ENCODE results near the gene ARHGAP6.

The ARHGAP6 gene

DNA sequence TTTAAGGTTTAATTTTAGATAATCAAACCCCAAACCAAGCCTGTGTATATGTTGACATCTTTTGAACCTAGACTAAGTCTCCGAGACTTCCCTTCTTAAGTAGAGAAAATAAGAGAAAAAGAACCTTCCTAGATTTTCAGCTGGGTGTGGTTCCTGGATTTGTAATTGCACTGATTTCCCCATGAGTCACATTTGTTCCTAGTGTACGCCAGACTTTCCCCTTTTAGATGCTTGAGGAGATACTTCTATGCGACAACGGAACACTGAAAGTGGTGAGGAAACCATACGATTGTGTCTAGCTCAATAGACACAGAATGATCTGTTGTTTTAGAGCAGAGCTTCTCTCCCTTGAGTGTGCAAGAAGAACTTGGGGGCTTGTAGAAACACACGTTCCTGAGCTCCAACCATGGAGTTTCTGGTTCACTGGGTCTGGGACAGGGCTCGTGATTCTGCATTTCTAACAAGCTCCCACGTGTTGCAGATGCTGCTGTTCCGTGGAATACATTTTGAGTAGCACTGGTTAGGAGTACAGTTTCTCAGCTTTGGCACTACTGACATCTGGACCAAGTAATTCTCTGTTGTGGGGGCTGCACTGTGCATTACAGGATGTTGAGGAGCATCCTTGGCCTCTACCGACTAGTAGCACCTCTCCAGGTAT is 285.4 kb downstream of the ARHGAP6 start:
- peak overlapping the region in 1 of 2 donors; percentile 57 for H3K27ac ChIP-seq
- intact Hi-C loops (cut with DNase I; ENCODE audit: low total_unique reads), result no loop called here
- TF ChIP-seq, protein P1, sequence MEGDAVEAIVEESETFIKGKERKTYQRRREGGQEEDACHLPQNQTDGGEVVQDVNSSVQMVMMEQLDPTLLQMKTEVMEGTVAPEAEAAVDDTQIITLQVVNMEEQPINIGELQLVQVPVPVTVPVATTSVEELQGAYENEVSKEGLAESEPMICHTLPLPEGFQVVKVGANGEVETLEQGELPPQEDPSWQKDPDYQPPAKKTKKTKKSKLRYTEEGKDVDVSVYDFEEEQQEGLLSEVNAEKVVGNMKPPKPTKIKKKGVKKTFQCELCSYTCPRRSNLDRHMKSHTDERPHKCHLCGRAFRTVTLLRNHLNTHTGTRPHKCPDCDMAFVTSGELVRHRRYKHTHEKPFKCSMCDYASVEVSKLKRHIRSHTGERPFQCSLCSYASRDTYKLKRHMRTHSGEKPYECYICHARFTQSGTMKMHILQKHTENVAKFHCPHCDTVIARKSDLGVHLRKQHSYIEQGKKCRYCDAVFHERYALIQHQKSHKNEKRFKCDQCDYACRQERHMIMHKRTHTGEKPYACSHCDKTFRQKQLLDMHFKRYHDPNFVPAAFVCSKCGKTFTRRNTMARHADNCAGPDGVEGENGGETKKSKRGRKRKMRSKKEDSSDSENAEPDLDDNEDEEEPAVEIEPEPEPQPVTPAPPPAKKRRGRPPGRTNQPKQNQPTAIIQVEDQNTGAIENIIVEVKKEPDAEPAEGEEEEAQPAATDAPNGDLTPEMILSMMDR (IDR thresholded peaks at IDR 0.05), result no peak
- peaks cover 0 to 38% (median 1%) of the 10 kb centered on the region in 4 donors for H3K4me1 ChIP-seq
- H3K27me3 ChIP-seq, result no peaks in the 10 kb centered on the region
- H3K36me3 ChIP-seq, result no peaks in the 10 kb centered on the region
- peak in 1 of 2 donors; percentile 23 for DNase-seq
- no peak overlapping the region for H3K4me3 ChIP-seq
- H3K9me3 ChIP-seq, result no peaks in the 10 kb centered on the region

DNA sequence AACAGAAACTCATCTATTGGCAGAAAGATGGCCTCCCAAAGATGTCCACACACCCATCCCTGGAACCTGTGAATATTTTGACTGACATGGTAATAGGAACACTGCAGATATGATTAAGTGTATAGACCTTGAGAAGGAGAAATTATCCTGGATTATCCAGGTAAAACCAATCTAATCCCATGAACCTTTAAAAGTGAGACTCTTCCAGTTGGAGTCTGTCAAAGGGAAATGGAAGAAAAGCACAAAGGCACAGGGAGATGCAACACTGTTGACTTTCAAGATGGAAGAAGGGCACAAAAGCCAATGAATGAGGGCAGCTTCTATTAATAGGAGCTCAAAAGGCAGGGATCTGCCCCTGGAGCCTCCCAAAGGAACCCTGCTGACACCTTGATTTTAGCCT is 289.6 kb downstream of the ARHGAP6 start:
- Histone ChIP-seq H3K36me3 (no peaks in the 10 kb centered on the region), H3K4me3 (no peak overlapping the region), H3K9me3 (no peaks in the 10 kb centered on the region), H3K27ac (no peak overlapping the region), H3K27me3 (no peaks in the 10 kb centered on the region), H3K4me1 (peaks cover 0 to 15% (median under 1%) of the 10 kb centered on the region in 4 donors)
- DNase-seq, result no peak
- intact Hi-C loops (cut with DNase I; ENCODE audit: low total_unique reads), result loop anchor here (10.0 kb wide), 1 partner anchor 149 kb away; no protein-coding TSS in a partner anchor
- TF ChIP-seq, protein P1 (IDR thresholded peaks at IDR 0.05), result no peak

DNA sequence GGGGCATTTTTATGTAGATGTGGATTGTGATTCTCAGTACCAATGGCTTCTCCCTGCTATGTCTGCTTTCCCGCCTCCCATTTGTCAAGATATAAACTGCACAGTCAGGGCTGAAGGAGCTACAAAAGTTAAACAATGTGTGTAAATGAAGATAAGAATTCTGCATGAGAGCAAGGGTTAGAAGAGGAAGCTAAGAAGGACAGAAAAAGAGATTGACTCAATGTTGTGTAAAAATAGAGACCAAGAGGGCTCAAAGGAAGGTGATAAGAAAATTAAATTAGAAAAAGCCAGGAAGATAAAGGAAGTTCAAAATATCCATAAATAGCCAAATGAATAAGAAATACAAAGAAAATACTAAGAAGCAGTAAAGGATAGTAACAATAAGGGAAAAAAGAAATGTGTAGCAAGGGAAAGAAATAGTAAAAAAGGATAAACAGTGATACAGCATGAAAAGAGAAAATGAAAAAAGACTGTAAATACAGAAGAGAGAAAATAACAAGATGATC is 290.1 kb downstream of the ARHGAP6 start:
- H3K27me3 ChIP-seq, result no peaks in the 10 kb centered on the region
- H3K36me3 ChIP-seq, result no peaks in the 10 kb centered on the region
- H3K4me3 ChIP-seq, result no peak overlapping the region
- intact Hi-C loops (cut with DNase I; ENCODE audit: low total_unique reads), result loop anchor here (10.0 kb wide), 1 partner anchor 149 kb away; no protein-coding TSS in a partner anchor
- H3K9me3 ChIP-seq, result no peaks in the 10 kb centered on the region
- TF ChIP-seq, protein P1 (IDR thresholded peaks at IDR 0.05), result no peak
- peaks cover 0 to 10% (median 0%) of the 10 kb centered on the region in 4 donors for H3K4me1 ChIP-seq
- DNase-seq, result no peak
- H3K27ac ChIP-seq, result no peak overlapping the region

DNA sequence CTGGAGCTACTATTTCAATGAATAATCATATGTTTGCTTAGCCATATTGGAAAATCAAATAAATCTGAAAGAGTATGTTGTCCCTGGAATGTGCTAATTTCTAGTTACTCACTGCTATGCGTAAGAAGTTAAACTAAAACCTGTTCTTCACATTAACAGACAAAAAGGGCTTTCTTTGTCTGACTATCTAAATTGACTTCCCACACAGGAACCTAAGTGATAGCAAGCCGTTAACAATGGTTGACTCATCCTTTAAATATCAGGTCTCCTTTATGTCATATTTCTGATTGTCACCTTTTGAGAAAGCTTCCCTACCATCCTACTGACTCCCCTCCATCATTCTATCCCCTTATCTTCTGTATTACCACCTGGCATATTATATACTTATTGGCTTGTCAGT is 291.1 kb downstream of the ARHGAP6 start:
- H3K4me3 ChIP-seq, result no peak overlapping the region
- DNase-seq, result no peak
- H3K36me3 ChIP-seq, result no peaks in the 10 kb centered on the region
- H3K27ac ChIP-seq, result no peak overlapping the region
- H3K27me3 ChIP-seq, result no peaks in the 10 kb centered on the region
- no peaks in the 10 kb centered on the region for H3K4me1 ChIP-seq
- intact Hi-C loops (cut with DNase I; ENCODE audit: low total_unique reads), result loop anchor here (10.0 kb wide), 1 partner anchor 150 kb away; no protein-coding TSS in a partner anchor
- no peaks in the 10 kb centered on the region for H3K9me3 ChIP-seq
- TF ChIP-seq, protein P1 (IDR thresholded peaks at IDR 0.05), result no peak

DNA sequence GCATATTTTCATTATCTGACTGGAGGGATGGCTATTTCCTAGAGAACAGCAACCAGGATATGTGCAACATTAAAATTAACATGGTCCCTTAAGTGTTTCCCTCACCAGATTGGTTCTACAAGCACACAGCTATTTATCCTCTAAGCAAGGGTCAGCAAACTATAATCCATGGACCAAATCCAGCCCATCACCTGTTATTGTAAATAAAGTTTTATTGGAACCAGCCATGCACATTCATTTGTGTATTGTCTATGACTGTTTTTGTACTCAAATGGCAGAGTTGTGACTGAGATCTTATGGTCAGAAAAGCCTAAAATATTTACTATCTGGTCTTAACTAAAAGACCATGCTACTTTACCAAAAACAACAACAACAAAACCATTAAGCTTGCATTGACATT is 294.6 kb downstream of the ARHGAP6 start:
- H3K27me3 ChIP-seq, result no peaks in the 10 kb centered on the region
- intact Hi-C loops (cut with DNase I; ENCODE audit: low total_unique reads), result loop anchor here (10.0 kb wide), 1 partner anchor 154 kb away; no protein-coding TSS in a partner anchor
- no peaks in the 10 kb centered on the region for H3K4me1 ChIP-seq
- no peak for DNase-seq
- no peaks in the 10 kb centered on the region for H3K9me3 ChIP-seq
- no peak overlapping the region for H3K4me3 ChIP-seq
- no peaks in the 10 kb centered on the region for H3K36me3 ChIP-seq
- TF ChIP-seq, protein P1 (IDR thresholded peaks at IDR 0.05), result no peak
- no peak overlapping the region for H3K27ac ChIP-seq
